Measurements from ENCODE around the gene FBXO45.
"Not testable (repeated sequence)": the region's sequence is repeated elsewhere in the genome, so short reads cannot be mapped to it uniquely, and the experiment has no call there.

FBXO45 gene

GRCh38 chr3:196634829-196635228 is 66.4 kb downstream of the FBXO45 start:
- Histone ChIP-seq H4K20me1 (ENCODE audit: low read depth, low read length) (no peaks in the 10 kb centered on the region), H3K4me2 (ENCODE audit: low read depth, low read length, poor library complexity, severe bottlenecking) (no peak overlapping the region), H3K4me3 (ENCODE audit: insufficient read depth, low read length, poor library complexity, severe bottlenecking) (no peak overlapping the region), H2AFZ (ENCODE audit: low read depth, low read length, severe bottlenecking) (no peak overlapping the region), H3K9me2 (replicated peaks; ENCODE audit: insufficient read depth, low read length) (no peaks in the 10 kb centered on the region), H3K9ac (ENCODE audit: low read length) (no peak overlapping the region), H3F3A (ENCODE audit: insufficient read depth) (peaks cover 8% of the 10 kb centered on the region), H3K27ac (ENCODE audit: low read depth, low read length) (no peak overlapping the region), H3K36me3 (ENCODE audit: low read length) (no peaks in the 10 kb centered on the region), H3K9me3 (ENCODE audit: insufficient read depth, low read length) (no peaks in the 10 kb centered on the region), H3K27me3 (ENCODE audit: low read length) (no peaks in the 10 kb centered on the region), H3K79me2 (ENCODE audit: insufficient read depth, low read length) (no peaks in the 10 kb centered on the region)
- TF ChIP-seq EZH2phosphoT487 (conservative IDR thresholded peaks at IDR 0.05; ENCODE audit: low read length), result no peak
- no peak for TF ChIP-seq CTCF (IDR thresholded peaks at IDR 0.05; ENCODE audit: insufficient read depth, low read length, poor library complexity, severe bottlenecking)

- no peak overlapping the region for H3K27ac ChIP-seq (ENCODE audit: low read depth, low read length)
These were observed 68.2 kb downstream of the FBXO45 start for GRCh38 chr3:196636369-196637349.

GRCh38 chr3:196637941-196638340 is 69.5 kb downstream of the FBXO45 start:
- not testable (repeated sequence) for H3K4me3 ChIP-seq (ENCODE audit: insufficient read depth, low read length, poor library complexity, severe bottlenecking); H3K36me3 ChIP-seq (ENCODE audit: low read length); H4K20me1 ChIP-seq (ENCODE audit: low read depth, low read length); H3K9me3 ChIP-seq (ENCODE audit: insufficient read depth, low read length); H3F3A ChIP-seq (ENCODE audit: insufficient read depth); H3K9ac ChIP-seq (ENCODE audit: low read length); H3K9me2 ChIP-seq (replicated peaks; ENCODE audit: insufficient read depth, low read length); H3K4me2 ChIP-seq (ENCODE audit: low read depth, low read length, poor library complexity, severe bottlenecking); H3K27me3 ChIP-seq (ENCODE audit: low read length); H3K79me2 ChIP-seq (ENCODE audit: insufficient read depth, low read length); H2AFZ ChIP-seq (ENCODE audit: low read depth, low read length, severe bottlenecking); H3K27ac ChIP-seq (ENCODE audit: low read depth, low read length)

More at GRCh38 chr3:196636369-196637349, 68.2 kb downstream of the FBXO45 start:
- Histone ChIP-seq H3F3A (ENCODE audit: insufficient read depth) (peaks cover 3% of the 10 kb centered on the region), H3K4me3 (ENCODE audit: insufficient read depth, low read length, poor library complexity, severe bottlenecking) (no peak overlapping the region), H3K27me3 (ENCODE audit: low read length) (no peaks in the 10 kb centered on the region), H3K36me3 (ENCODE audit: low read length) (no peaks in the 10 kb centered on the region), H3K9me2 (replicated peaks; ENCODE audit: insufficient read depth, low read length) (no peaks in the 10 kb centered on the region), H4K20me1 (ENCODE audit: low read depth, low read length) (no peaks in the 10 kb centered on the region), H3K9me3 (ENCODE audit: insufficient read depth, low read length) (no peaks in the 10 kb centered on the region), H3K79me2 (ENCODE audit: insufficient read depth, low read length) (no peaks in the 10 kb centered on the region), H3K4me2 (ENCODE audit: low read depth, low read length, poor library complexity, severe bottlenecking) (no peak overlapping the region), H2AFZ (ENCODE audit: low read depth, low read length, severe bottlenecking) (no peak overlapping the region), H3K9ac (ENCODE audit: low read length) (no peak overlapping the region)
- TF ChIP-seq CTCF (IDR thresholded peaks at IDR 0.05; ENCODE audit: insufficient read depth, low read length, poor library complexity, severe bottlenecking), result no peak
- TF ChIP-seq EZH2phosphoT487 (conservative IDR thresholded peaks at IDR 0.05; ENCODE audit: low read length), result no peak

Measured in SU-DHL-6 (cell line).